Smooth muscle cell (in vitro differentiated cells): ENCODE data around the gene SLC9A8. TPM values are rescaled to one million over a fixed set of nuclear protein-coding genes. Genes with fewer than 3 reads are reported as not detected.

Source experiments
- DNase-seq: peaks from one replicate; lab custom pipeline; 2025; ENCODE audit not compliant: unreplicated experiment; lab: John Stamatoyannopoulos, UW
- H2AFZ ChIP-seq: fragments of 200-600 bp; sonication (generic); 2 replicates; pipeline ENCODE4 v1.6.0; 2016; ENCODE audit warnings: antibody characterized with exemption, low read depth, mild to moderate bottlenecking
- H3F3A ChIP-seq: fragments of 200-600 bp; sonication (generic); 2 replicates; pipeline ENCODE4 v1.6.0; 2017; ENCODE audit warnings: antibody characterized with exemption, low read depth
- H3K27ac ChIP-seq: fragments of 200-600 bp; sonication (generic); 2 replicates; pipeline ENCODE4 v1.5.1; 2016; ENCODE audit warnings: low read depth, mild to moderate bottlenecking
- H3K27me3 ChIP-seq: fragments of 200-600 bp; sonication (generic); 2 replicates; pipeline ENCODE4 v1.6.1; 2016; ENCODE audit warnings: low read depth, mild to moderate bottlenecking
- H3K36me3 ChIP-seq: fragments of 200-600 bp; sonication (generic); 2 replicates; pipeline ENCODE4 v1.5.1; 2016; ENCODE audit warnings: low read depth
- H3K4me1 ChIP-seq: fragments of 200-600 bp; sonication (generic); 2 replicates; pipeline ENCODE4 v1.5.1; 2016; ENCODE audit warnings: low read depth
- H3K4me2 ChIP-seq: fragments of 200-600 bp; sonication (generic); 2 replicates; pipeline ENCODE4 v1.6.0; 2016; ENCODE audit warnings: mild to moderate bottlenecking
- H3K4me3 ChIP-seq: fragments of 200-600 bp; sonication (generic); 2 replicates; pipeline ENCODE4 v1.5.1; 2016; ENCODE audit warnings: mild to moderate bottlenecking
- H3K79me2 ChIP-seq: fragments of 200-600 bp; sonication (generic); 2 replicates; pipeline ENCODE4 v1.6.0; 2016; ENCODE audit warnings: low read depth, mild to moderate bottlenecking
- H3K9ac ChIP-seq: fragments of 200-600 bp; sonication (generic); 2 replicates; pipeline ENCODE4 v1.6.0; 2016; ENCODE audit warnings: low read depth
- H3K9me3 ChIP-seq: fragments of 200-600 bp; sonication (generic); replicated peaks from 2 replicates; pipeline ENCODE4 v1.5.1; 2016; ENCODE audit warnings: low read depth
- H4K20me1 ChIP-seq: fragments of 200-600 bp; sonication (generic); 2 replicates; pipeline ENCODE4 v1.6.0; 2016; ENCODE audit warnings: low read depth
- CTCF ChIP-seq: fragments of 200-600 bp; sonication (generic); IDR thresholded peaks from 2 replicates; pipeline ENCODE4 v1.5.1; 2017; ENCODE audit warnings: borderline replicate concordance, mild to moderate bottlenecking, antibody characterized with exemption; ENCODE audit not compliant: insufficient read depth, poor library complexity, severe bottlenecking
- WGBS: methylation state at CpG from one replicate; pipeline ENCODE4 v1.1.7; 2016; ENCODE audit warnings: low lambda C conversion rate; 5-methylcytosine and 5-hydroxymethylcytosine counted together
- polyA plus RNA-seq: library from polyadenylated mRNA; unstranded; fragments of >200 nt; fragmentation: Nextera tagmentation; extraction: Ambion mirVana; gene quantifications from 2 replicates; pipeline ENCODE4 v1.2.1, GENCODE V29; 2016
- total RNA-seq: library from RNA; depleted of rRNA; stranded (reverse); fragments of >200 nt; gene quantifications from 2 replicates; pipeline ENCODE4 v1.2.3, GENCODE V29; 2014

Gene SLC9A8
- total and polyA plus RNA-seq, 2 experiments from 2014 or later, result 2.2 to 4.5 TPM

GRCh38 chr20:49889001-49889934 lies 76.6 kb downstream of the SLC9A8 start:
- no peak overlapping the region for H2AFZ ChIP-seq
- no peak for TF ChIP-seq CTCF
- H3K27me3 ChIP-seq, result no peaks in the 10 kb centered on the region
- H3K4me2 ChIP-seq, result no peak overlapping the region
- H4K20me1 ChIP-seq, result peaks cover 26% of the 10 kb centered on the region
- no peak overlapping the region for H3K27ac ChIP-seq
- H3K9me3 ChIP-seq, result no peaks in the 10 kb centered on the region
- H3K4me3 ChIP-seq, result no peak overlapping the region
- no peaks in the 10 kb centered on the region for H3F3A ChIP-seq
- H3K79me2 ChIP-seq, result no peaks in the 10 kb centered on the region
- DNase-seq, result no peak
- peaks cover 14% of the 10 kb centered on the region for H3K4me1 ChIP-seq
- H3K9ac ChIP-seq, result no peak overlapping the region
- H3K36me3 ChIP-seq, result no peaks in the 10 kb centered on the region
- 93% methylated on average over 9 of the region's 9 CpGs for WGBS

- peak; percentile 21 for TF ChIP-seq CTCF
- H4K20me1 ChIP-seq, result peaks cover 33% of the 10 kb centered on the region
These were observed 77.3 kb downstream of the SLC9A8 start for GRCh38 chr20:49889935-49890333.

GRCh38 chr20:49890471-49891361 lies 78.1 kb downstream of the SLC9A8 start:
- no peaks in the 10 kb centered on the region for H3K27me3 ChIP-seq
- H3K79me2 ChIP-seq, result no peaks in the 10 kb centered on the region
- H3F3A ChIP-seq, result no peaks in the 10 kb centered on the region
- no peak overlapping the region for H3K9ac ChIP-seq
- no peak overlapping the region for H3K27ac ChIP-seq
- no peak overlapping the region for H3K4me2 ChIP-seq
- no peak for TF ChIP-seq CTCF
- no peaks in the 10 kb centered on the region for H3K9me3 ChIP-seq
- H4K20me1 ChIP-seq, result peaks cover 34% of the 10 kb centered on the region
- no peak overlapping the region for H2AFZ ChIP-seq
- H3K4me1 ChIP-seq, result peaks cover 14% of the 10 kb centered on the region
- no peaks in the 10 kb centered on the region for H3K36me3 ChIP-seq
- DNase-seq, result no peak
- 74% methylated on average over 21 of the region's 21 CpGs for WGBS
- no peak overlapping the region for H3K4me3 ChIP-seq

More at GRCh38 chr20:49889935-49890333, 77.3 kb downstream of the SLC9A8 start:
- Histone ChIP-seq H3K4me1 (peaks cover 14% of the 10 kb centered on the region), H3K9me3 (no peaks in the 10 kb centered on the region), H3F3A (no peaks in the 10 kb centered on the region), H3K79me2 (no peaks in the 10 kb centered on the region), H3K4me3 (no peak overlapping the region), H3K27ac (no peak overlapping the region), H2AFZ (no peak overlapping the region), H3K36me3 (no peaks in the 10 kb centered on the region), H3K27me3 (no peaks in the 10 kb centered on the region), H3K9ac (no peak overlapping the region), H3K4me2 (no peak overlapping the region)
- no peak for DNase-seq
- 91% methylated on average over 9 of the region's 9 CpGs for WGBS
